Activated CD4-positive, CD25-positive, alpha-beta regulatory T cell treated with anti-CD3 and anti-CD28 coated beads, Interleukin-2, amount 50 U/mL, for 16 hours (primary cell): ENCODE results near the gene ARHGEF37.
"Not testable (repeated sequence)": the region's sequence is repeated elsewhere in the genome, so short reads cannot be mapped to it uniquely, and the experiment has no call there.

Experiments
- DNase-seq: peaks from one replicate; pipeline ENCODE4 v3.0.0-alpha.2; 2020; ENCODE audit warnings: low read depth, low spot score

Gene ARHGEF37

GRCh38 chr5:149647334-149647733 is 66.0 kb downstream of the ARHGEF37 start:
- no peak for DNase-seq

- not testable (repeated sequence) for DNase-seq
Measured at GRCh38 chr5:149648464-149649393, 67.4 kb downstream of the ARHGEF37 start.

- DNase-seq, result not testable (repeated sequence)
Measured at GRCh38 chr5:149649730-149650129, 68.4 kb downstream of the ARHGEF37 start.

GRCh38 chr5:149651686-149652085 is 70.4 kb downstream of the ARHGEF37 start:
- no peak for DNase-seq

- no peak for DNase-seq
Measured at GRCh38 chr5:149652697-149653096, 71.4 kb downstream of the ARHGEF37 start.

GRCh38 chr5:149654231-149654630 is 72.9 kb downstream of the ARHGEF37 start:
- no peak for DNase-seq

GRCh38 chr5:149654883-149655505 is 73.7 kb downstream of the ARHGEF37 start:
- no peak for DNase-seq

- no peak for DNase-seq
Measured at GRCh38 chr5:149656576-149657182, 75.4 kb downstream of the ARHGEF37 start.

GRCh38 chr5:149657324-149657723 is 76.0 kb downstream of the ARHGEF37 start:
- DNase-seq, result no peak

- no peak for DNase-seq
Measured at GRCh38 chr5:149658299-149658698, 77.0 kb downstream of the ARHGEF37 start.

- DNase-seq, result no peak
Measured at GRCh38 chr5:149664083-149664482, 82.8 kb downstream of the ARHGEF37 start.

GRCh38 chr5:149664666-149665415 is 83.5 kb downstream of the ARHGEF37 start:
- no peak for DNase-seq

- no peak for DNase-seq
Measured at GRCh38 chr5:149665416-149666175, 84.3 kb downstream of the ARHGEF37 start.

- DNase-seq, result no peak
Measured at GRCh38 chr5:149666212-149666852, 85.0 kb downstream of the ARHGEF37 start.

- DNase-seq, result no peak
Measured at GRCh38 chr5:149667084-149667828, 86.0 kb downstream of the ARHGEF37 start.

GRCh38 chr5:149667829-149668330 is 86.6 kb downstream of the ARHGEF37 start:
- no peak for DNase-seq

- DNase-seq, result not testable (repeated sequence)
Measured at GRCh38 chr5:149669273-149669672, 88.0 kb downstream of the ARHGEF37 start.

- DNase-seq, result no peak
Measured at GRCh38 chr5:149671544-149671943, 90.2 kb downstream of the ARHGEF37 start.

- no peak for DNase-seq
Measured at GRCh38 chr5:149672701-149673476, 91.6 kb downstream of the ARHGEF37 start.
